ELR (cell line): Measurements from ENCODE around the gene C2CD2.

Experiments
- DNase-seq: peaks from one replicate; pipeline ENCODE4 v3.0.0-alpha.2; 2015; ENCODE audit warnings: low read depth

The C2CD2 gene

GRCh38 chr21:41865002-41865777 is 88.6 kb downstream of the C2CD2 start:
- no peak for DNase-seq

DNA sequence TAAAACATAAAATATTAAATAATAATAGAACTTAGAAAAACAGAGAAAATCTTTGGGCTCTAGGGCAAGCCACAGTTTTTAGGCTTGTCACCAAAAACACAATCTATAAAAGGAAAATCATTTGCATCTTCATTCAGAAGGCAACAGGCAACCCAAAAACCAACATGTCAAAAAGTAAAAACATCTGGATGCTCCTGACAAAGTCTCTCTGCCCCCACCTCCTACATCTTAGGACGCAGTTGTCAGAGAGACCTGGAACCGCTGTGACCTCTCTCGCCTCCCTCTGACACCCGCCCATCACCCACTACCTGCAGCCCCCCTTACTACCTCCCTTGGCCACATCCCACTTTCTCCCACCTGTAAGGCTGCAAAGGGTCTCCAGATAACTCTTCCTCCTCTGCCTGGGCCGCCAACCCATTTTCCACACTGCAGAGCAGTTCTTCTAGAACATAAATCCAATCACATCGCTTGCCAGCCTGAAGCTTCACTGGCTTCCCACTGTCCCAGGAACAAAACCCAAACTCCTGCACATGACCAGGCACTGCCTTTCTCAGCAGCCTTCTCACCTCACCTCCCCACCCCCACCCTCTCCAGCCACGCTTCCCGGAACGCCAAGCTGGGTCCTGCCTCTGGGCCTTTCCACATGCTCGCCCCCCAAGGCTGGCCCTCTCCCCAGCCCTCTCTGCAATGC is 89.4 kb downstream of the C2CD2 start:
- DNase-seq: no peak

DNA sequence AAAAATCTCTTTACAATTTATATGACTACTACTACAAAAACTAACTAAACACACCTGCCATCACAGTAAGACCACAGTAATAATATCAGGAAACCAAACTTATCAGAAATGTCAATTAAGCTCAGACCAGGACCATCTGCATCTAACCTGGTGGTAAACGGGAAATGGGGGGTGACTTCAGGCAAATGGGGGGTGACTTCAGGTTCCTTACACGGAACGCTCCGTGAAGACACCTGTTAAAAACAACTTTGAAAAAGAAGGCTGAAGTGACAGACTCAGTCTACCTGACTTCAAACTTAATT is 90.4 kb downstream of the C2CD2 start:
- DNase-seq: no peak

- DNase-seq: no peak
These were observed 91.8 kb downstream of the C2CD2 start for GRCh38 chr21:41861987-41862386.

DNA sequence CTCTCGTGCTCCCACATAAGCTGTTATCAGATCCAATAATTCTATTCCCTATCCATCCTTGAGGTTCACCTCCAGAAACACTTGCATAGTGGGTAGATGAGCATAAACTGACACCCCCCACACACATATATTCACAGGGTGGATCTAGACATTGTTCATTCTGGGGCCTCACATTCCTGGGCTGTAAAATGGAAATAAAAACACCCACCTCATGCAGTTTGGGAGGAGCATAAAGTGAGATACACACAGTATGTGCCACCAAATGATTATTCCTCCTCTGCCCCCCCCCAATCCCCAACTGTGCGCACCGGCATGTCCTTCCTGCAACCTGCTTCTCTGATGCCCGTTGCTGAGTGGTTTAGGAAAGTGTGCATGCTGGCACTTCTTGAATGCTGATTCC is 92.6 kb downstream of the C2CD2 start:
- DNase-seq: no peak

DNA sequence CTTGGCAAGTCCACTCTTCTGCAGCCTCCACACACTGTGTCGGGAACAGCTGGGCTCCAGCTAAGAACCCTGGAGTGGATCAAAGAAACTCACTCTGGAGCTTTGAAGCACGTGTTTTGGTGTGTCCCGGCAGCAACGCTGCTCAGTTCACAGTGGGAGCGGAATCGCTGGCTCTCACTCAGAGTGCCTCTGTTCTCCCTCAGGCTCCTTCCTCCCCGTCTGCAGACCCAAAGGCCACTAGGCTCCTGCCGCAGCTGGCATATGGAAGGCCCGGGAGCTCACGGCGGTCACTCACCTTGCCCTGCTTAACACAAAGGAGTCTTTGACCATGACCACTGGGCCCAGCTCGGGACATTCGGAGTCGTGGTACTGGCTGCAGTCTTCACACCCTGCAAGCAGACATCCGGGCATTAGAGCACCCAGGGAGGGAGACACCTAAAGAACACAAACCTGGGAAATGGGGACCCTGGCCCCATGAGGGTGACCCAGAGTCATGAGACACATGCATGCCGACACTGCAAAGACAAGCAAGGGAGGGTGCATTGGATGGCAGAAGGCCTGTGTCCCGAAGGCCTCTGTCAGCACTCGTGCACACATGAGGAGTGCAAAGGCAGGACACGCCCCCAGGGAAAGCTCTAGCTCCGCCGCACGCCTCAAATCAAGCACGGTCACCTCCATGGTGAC is 94.4 kb downstream of the C2CD2 start:
- no peak for DNase-seq

DNA sequence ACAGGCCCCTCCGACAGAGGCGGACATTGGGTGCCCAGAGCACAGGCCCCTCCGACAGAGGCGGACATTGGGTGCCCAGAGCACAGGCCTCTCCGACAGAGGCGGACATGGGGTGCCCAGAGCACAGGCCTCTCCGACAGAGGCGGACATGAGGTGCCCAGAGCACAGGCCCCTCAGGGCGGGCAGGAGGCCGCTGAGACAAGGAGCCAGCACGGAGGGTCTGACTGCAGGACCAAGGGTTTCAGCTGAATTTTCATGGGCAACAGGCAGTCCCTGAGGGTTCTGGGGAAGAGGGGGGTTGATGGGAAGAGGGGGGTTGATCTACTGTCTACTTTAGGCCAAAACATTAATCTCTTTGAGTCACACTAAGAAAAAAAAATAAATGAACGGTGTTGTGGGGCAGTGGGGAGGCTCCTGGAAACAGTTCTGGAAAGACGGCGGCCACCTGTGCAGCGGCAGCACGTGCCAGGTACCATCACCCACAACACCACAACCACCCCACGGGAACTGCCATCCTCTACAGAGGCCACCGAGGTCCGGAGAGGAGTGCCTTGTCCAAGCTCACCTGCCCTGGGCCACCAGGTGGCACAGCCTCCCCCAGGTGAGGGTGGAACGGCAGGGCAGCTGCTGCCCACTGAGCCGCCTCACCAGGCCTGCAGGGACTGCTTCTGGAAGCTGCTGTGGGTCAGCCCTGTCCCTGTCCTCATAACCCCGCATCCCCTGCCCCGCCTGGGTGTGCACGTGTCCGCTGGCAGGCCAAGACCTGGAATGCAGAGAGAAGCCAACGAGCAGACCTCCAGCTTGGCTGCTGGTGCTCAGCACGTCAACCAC is 95.1 kb downstream of the C2CD2 start:
- no peak for DNase-seq

GRCh38 chr21:41857771-41858300 is 96.0 kb downstream of the C2CD2 start:
- no peak for DNase-seq

GRCh38 chr21:41856572-41856971 is 97.2 kb downstream of the C2CD2 start:
- no peak for DNase-seq

GRCh38 chr21:41854426-41854995 is 99.3 kb downstream of the C2CD2 start:
- DNase-seq: no peak

GRCh38 chr21:41852929-41853320 is 100.9 kb downstream of the C2CD2 start:
- no peak for DNase-seq

GRCh38 chr21:41852151-41852928 is 101.5 kb downstream of the C2CD2 start:
- no peak for DNase-seq

- DNase-seq: no peak
These were observed 102.6 kb downstream of the C2CD2 start for GRCh38 chr21:41851090-41851790.

DNA sequence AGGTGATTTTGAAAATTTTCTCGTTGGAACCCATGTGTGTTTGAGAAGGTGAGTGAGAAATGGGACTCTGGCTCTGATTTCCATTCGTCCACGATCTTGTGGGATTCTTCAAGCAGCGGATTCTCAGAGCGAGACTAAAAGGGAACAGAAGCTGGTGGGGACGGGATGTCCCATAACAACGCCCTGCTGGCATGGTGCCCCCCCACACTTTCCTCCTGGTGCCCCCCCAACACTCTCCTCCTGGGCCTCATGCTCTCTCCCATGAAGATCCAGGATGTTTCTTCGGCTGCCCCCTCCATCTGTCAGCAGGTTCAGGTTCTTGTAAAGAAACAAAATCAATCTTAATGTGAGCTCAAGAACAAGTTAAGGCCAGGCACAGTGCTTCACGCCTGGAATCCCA is 103.7 kb downstream of the C2CD2 start:
- DNase-seq: no peak

DNA sequence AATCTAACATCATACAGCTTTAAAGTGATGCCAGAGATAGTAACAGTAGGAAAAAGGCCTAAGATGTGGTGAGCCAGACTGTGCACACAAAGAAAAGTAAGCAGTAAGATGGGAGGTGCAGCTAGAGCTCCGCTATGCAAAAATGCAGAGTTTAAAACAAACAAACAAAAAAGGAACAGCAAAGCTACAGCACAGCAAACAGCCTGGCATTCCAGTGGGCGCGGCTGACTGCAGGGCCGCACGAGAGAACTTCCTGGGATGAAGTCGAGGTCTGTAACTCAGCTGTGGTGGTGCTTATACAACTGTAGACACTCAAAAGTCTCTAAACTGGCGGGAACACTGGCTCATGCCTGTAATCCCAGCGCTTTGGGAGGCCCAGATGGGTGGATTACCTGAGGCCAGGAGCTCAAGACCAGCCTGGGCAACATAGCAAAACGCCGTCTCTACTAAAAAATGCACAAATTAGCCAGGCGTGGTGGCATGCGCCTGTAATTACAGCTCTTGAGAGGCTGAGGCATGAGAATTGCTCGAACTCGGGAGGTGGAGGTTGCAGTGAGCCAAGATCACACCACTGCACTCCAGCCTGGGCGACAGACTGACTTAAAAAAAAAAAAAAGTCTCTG is 104.7 kb downstream of the C2CD2 start:
- no peak for DNase-seq

- no peak for DNase-seq
These were observed 105.3 kb downstream of the C2CD2 start for GRCh38 chr21:41848533-41848932.

DNA sequence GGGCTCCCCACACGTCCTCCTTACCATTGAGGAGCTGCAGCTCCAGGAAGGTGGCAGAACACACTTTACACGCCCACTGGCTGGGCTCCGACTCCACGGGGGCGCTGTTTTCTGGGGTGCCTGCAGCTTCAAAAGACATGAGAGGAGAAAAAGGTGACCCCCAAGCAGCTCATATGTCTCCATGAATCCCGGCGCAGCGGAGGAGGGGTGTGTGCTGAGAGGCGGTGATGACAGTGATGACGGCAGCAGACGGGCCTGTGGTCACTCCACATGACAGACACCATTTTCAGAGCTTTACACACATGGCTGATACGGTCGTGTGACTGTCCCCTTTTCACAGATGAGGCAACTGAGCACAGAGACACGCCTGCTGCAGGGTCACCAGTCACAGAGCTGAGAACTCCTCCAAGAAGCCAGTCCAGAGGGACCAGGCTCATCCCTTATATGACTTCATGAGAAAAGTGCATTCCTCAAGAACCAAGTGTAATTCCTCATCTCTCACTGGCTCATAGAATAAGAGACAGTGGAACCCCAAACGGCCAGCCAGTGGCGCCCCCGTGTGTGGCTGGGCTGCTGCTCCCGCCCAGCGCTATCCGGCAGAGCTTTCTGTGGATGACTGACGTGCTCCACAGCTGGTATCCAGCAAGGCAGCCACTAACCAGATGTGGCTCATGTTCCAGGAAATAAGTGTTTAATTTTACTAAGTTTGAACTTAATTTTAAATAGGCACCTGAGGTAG is 106.6 kb downstream of the C2CD2 start:
- DNase-seq: no peak

DNA sequence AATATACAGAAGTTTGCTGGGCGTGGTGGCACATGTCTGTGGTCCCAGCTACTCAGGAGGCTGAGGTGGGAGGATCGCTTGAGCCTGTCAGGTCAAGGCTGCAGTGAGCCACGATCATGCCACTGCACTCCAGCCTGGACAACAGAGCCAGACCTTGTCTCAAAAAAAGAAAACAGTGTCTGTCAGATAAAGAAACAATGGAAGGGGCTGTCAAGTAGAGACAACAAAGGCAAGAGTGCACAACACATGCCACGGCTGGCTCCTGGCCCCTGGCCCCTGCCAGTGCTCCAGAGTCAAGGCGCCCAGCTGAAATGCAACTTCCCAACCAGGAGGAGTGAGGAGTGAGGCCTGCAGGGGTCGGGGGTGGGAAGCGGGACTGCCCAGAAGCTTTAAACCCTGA is 107.3 kb downstream of the C2CD2 start:
- no peak for DNase-seq

- DNase-seq: no peak
These were observed 107.8 kb downstream of the C2CD2 start for GRCh38 chr21:41846033-41846317.
